ENCODE data around the gene CPNE6. TPM values are rescaled to one million over a fixed set of nuclear protein-coding genes. Genes with fewer than 3 reads are reported as not detected.

Gene CPNE6
- total and polyA plus RNA-seq, 2 of the 13 experiments (the other 11 are each of a cell fraction or from before 2014, with no cell fraction given), result not detected

- TF ChIP-seq, protein P1, sequence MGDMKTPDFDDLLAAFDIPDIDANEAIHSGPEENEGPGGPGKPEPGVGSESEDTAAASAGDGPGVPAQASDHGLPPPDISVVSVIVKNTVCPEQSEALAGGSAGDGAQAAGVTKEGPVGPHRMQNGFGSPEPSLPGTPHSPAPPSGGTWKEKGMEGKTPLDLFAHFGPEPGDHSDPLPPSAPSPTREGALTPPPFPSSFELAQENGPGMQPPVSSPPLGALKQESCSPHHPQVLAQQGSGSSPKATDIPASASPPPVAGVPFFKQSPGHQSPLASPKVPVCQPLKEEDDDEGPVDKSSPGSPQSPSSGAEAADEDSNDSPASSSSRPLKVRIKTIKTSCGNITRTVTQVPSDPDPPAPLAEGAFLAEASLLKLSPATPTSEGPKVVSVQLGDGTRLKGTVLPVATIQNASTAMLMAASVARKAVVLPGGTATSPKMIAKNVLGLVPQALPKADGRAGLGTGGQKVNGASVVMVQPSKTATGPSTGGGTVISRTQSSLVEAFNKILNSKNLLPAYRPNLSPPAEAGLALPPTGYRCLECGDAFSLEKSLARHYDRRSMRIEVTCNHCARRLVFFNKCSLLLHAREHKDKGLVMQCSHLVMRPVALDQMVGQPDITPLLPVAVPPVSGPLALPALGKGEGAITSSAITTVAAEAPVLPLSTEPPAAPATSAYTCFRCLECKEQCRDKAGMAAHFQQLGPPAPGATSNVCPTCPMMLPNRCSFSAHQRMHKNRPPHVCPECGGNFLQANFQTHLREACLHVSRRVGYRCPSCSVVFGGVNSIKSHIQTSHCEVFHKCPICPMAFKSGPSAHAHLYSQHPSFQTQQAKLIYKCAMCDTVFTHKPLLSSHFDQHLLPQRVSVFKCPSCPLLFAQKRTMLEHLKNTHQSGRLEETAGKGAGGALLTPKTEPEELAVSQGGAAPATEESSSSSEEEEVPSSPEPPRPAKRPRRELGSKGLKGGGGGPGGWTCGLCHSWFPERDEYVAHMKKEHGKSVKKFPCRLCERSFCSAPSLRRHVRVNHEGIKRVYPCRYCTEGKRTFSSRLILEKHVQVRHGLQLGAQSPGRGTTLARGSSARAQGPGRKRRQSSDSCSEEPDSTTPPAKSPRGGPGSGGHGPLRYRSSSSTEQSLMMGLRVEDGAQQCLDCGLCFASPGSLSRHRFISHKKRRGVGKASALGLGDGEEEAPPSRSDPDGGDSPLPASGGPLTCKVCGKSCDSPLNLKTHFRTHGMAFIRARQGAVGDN (CRISPR knock-in tag; IDR thresholded peaks at IDR 0.05), result 0 out of 2 replicates have a peak, but pooled peaks have one; percentile 25
- peak; percentile 11 for TF ChIP-seq ZNF883 (CRISPR knock-in tag; IDR thresholded peaks at IDR 0.05; ENCODE audit: not compliant biosample characterization)
- peak; percentile 37; the same call in 1 of the 2 replicates for TF ChIP-seq EZH2 (conservative IDR thresholded peaks at IDR 0.05; ENCODE audit: low read depth, low read length)
- no peak for TF ChIP-seq ZNF530 (CRISPR knock-in tag; IDR thresholded peaks at IDR 0.05; ENCODE audit: low read depth)
- TF ChIP-seq ZBTB40 (IDR thresholded peaks at IDR 0.05), result no peak
- peak; percentile 5; the same call in 1 of the 2 replicates for TF ChIP-seq ZBTB40 (CRISPR knock-in tag; IDR thresholded peaks at IDR 0.05)
- no peak for TF ChIP-seq KLF11 (CRISPR knock-in tag; IDR thresholded peaks at IDR 0.05)
- TF ChIP-seq HNF4G (IDR thresholded peaks at IDR 0.05; ENCODE audit: borderline replicate concordance, low read depth, low read length), result 0 out of 2 replicates have a peak, but pooled peaks have one; percentile 7
- no peak for TF ChIP-seq HNF4G (CRISPR knock-in tag; IDR thresholded peaks at IDR 0.05; ENCODE audit: borderline replicate concordance, low read depth)
- no peak for TF ChIP-seq ZNF260 (CRISPR knock-in tag; IDR thresholded peaks at IDR 0.05; ENCODE audit: borderline replicate concordance, low read depth)
- 0 out of 2 replicates have a peak, but pooled peaks have one; percentile 80 for TF ChIP-seq ZNF720 (CRISPR knock-in tag; IDR thresholded peaks at IDR 0.05)
- TF ChIP-seq MAZ (IDR thresholded peaks at IDR 0.05; ENCODE audit: borderline replicate concordance, low read depth, low read length), result no peak
- peak; percentile 21; the same call in 1 of the 2 replicates for TF ChIP-seq MAZ (CRISPR knock-in tag; IDR thresholded peaks at IDR 0.05; ENCODE audit: low read depth)
- TF ChIP-seq ZNF205 (CRISPR knock-in tag; IDR thresholded peaks at IDR 0.05), result no peak
Observed at GRCh38 chr14:24066496-24067132, 4.7 kb upstream of the CPNE6 start (continued).

All from HepG2 (cell line).